SKM-1 treated with dmso at 0.1 percent for 144 hours (cell line): ENCODE data around the gene C1orf116.

ENCODE experiments used
- DNase-seq: peaks from one replicate; lab custom pipeline; 2025; ENCODE audit not compliant: unreplicated experiment; lab: John Stamatoyannopoulos, UW

C1orf116 gene

DNA sequence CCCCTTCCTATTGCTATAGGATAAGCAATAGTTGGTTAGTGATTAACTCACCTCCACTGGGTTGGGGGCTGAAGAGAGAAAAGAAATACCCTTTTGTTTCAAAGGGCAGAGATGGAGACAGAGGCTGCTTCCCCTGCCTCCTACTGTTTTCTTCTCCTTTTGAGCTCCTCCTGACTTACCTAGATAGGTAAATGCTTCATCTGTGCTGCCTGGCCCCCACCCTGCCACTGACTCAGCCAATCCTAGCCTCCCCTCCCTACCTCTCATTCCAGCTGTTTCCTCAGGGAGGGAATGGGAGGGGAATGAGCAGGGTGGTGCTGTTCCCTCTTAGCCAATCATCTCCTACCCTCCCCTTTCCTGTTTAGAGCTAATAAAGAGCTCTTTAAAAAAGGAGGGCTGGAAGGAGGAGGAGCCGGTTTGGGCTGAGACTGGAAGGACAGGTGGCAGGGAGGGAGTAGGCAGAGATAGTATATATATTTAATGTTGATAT, at the start of gene C1orf116:
Gene C1orf116, minus strand, starts transcription at position 229 of the 490 bp plus-strand sequence. CDS start 5,158 bp downstream, outside the sequence.
- DNase-seq: no peak

DNA sequence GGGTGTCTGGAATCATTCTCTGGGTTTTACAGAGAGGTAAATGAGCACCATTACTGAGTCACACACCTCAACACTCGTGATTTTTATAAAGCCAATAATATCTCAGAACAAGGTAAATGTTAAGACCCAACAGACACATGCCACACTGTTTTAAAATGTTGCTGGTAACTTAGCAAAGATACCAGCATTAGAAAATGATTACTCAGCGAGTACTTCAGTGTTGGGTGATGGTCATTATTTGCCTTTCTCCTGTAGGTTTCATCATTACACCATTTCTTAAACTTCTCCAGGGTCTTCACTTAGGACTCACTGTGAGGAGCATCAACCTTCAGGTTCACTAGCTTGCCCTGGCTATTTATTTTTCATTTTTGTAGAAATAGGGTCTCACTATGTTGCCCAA, 49.2 kb upstream of the C1orf116 start:
- DNase-seq: no peak

DNA sequence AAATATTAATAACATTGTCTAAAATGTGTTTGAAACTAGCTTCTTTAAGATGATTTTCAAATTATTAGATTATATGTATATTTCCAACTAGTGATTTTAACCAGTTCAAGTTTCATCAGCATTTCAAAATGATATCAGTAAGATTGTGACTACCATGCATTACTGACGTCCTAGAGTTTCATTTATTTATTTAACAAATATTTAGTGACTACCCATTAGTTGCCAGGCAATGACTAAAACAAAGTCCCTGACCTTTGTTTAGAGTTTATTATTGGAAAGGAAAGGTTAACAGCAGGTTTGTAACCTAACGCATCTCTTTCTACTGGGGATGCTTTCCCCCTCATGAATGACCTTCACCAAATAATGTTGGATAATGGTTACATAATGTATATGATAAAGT, 48.5 kb upstream of the C1orf116 start:
- no peak for DNase-seq

DNA sequence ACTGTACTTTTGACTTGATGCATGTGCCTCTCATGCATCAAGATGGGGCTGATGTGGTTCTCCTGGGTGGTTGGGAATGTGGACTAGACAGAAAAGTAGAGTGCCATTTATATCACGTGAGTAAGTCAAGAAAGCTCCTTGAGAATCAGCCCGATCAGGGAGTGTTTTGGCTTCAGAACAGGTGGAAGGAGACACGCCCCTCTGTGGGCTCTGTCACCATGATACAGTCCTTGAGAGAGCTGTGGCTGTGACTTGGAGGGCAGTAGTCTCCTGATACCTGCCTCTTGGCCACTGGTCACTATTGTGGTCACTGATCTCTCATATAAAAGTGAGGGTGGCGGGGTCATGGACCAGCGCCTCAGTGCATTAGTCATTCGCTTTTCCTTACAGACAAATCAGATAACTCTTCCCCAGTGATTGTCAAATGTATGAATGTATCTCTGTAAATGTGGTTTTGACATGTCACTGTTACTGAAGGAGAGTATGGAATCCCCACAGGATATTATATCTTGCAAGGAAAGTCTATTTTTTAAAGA, 47.2 kb upstream of the C1orf116 start:
- no peak for DNase-seq

DNA sequence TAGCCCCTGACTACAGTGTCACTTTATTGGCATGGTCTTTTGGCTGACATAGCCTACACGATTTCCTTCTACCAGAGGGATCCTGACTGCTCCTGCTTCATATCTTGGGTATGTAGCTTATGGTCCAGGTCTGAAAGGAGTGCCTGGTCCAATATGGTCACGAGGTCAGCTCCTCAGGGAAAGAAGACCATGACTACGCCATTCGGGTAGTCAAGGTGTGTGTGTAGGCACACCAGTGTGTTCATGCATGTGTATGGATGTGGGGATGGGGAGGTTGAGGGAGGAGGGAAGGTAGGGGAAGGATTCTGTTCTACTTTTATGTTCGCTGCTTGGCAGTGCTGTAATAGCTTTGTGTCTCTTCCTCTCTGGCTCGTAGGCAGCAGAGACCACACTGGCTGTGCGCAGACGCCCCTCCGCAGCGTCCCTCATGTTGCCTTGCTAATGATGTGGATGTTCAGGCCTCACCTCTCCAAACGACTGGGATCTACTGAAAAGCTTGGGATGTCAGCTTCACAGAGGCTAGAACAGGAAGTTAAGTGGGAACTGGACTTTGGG, 46.1 kb upstream of the C1orf116 start:
- no peak for DNase-seq

DNA sequence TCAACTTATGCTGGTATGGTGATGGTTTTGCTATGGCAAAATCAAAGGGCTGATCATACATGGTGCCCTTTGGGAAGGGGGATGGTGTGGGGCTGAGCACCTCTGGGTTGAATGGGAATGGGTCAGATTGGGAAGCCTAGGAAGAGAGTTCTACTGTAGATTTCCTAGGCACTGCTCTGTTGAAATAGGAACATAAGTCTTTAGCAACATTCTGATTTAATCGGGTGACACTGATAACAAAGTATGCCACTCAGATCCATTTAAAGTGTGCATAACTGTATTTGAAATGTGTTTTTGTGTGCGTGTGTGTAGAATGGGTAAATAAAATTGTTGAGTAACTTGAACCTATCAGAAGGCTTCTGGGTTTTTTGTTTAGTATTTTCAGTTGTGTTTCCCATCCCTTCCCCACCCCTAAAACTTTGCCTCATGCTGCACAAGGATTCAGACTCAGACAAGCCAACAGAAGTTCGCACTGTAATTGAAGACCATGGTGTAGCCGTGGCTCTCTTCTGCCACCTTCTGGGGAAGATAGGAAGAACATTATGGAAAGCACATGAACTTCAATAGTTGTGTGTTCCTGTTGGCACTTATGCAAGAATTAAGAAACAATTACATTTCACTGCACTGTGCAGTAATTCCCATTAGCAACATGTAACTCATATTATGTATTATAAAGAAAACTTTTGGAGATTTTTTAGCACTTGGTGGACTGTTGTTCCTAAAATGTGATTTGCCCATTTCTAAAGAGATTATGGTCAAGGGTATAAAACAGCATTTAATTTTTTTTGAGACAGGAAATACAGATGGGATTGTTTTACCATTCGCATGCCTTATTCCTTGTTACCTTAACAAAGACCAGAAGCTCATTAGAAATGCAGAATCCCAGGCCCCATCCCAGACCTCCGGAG, 45.2 kb upstream of the C1orf116 start:
- peak; percentile 83 for DNase-seq

DNA sequence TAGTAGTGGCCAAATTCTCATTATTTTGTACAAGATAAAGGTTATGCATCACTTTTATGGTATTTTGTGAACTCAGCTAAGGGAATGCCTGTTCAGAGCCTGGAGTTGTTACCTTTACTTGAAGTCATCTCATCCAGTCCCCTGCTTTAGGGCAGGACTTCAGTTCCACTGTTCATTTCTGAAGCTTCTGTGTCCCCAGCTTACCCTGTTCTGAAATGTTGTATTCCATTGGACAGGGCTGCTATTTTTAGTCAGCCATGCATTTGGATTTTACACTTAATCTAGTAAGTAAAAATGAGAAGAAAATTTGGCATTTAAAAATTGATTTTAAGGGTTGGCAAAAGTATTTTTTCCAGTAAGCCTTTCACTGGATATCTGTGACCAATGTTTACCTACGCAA, 44.5 kb upstream of the C1orf116 start:
- DNase-seq: no peak

DNA sequence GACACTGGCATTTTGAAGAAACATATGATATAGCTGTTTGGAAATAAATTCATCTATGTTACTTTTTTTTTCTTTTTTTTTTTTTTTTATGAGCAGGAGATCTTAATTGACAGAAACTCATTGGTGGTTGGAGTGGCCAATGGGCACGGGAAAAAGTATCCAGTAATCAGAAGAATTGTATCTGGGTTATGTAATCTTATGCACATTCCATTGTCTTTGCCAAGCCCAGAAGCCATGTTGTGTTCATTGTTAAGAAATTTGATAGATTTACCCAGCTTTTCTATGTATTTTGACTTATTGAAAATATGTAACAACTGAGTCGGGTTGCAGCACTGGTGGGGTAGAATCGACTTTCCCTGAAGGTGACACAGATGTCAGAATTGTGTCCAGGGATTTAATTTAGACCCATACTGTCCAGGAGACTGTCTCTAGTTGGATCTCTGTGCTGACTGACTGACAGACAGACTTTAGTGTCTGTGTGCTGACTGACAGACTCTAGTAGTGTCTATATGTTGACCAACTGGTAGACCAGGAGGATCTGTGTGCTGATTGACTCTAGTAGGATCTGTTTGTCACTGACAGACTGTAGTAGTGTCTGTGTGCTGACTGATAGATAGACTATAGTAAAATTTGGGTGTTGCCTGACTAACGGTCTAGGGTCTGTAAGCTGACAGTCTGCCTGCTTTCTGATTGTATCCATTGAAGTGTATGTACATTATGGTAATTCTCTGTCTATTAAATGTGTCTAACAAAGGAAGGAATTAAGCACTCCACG, 43.8 kb upstream of the C1orf116 start:
- no peak for DNase-seq

DNA sequence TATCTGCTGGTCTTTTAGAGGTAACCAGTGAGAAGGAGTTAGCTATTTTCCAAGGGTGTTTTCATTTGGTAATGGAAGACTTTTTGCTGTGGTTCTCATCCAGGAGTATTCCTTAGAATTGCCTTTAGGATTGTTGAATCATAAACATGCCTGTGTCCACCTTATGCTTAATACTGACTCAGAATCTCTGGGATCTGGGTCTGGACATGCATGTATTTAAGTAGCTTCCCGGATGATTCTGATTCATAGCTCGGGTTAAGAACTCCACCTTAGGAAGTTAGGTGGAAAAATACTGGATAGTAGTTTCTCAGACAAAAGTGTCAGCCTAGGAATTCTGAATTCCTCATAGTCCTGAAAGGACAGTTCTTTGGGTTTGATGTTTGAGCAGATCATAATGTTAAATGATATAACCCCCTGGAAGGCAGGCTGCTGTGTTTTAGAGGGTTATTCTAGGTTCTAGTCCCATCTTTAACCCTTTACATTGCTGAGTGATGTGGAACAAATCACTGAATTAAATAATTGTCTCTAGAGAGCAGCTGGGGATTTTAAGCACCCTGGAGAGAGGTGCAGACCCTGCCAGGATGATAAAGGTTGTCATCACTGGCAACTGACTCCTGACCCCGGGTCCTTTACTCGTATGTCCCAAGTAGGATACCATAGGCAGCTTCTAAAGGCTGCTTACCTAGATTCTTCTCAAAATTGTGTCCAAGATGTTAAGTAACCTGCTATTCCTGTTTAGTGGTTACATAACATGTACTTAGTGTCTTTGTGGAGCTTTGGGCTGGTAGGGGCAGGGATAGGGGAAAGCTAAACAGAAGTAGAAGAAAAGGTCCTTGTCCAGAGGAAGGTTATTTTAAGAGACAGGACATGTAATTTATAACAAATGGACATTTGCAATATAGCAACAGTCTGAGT, 41.6 kb upstream of the C1orf116 start:
- no peak for DNase-seq

DNA sequence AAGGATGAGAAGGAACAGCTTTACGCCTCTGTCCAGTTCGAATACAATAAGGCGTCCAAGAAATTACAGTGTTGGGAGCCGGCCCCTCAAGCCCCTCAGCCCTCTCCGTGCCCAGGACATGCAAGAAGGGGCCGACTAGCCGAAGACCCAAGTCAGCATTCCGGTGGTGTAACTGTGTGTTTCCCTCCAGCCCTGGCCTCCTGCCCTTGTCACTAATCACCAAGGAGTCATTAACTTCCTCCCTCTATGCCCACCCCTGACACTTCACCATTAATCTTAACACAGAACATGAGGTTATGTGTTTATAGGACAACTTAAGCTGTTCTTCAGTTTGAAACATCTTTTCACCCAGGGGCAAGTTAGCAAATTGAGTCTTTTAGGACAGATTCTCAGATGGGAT, 39.7 kb upstream of the C1orf116 start:
- DNase-seq: no peak

DNA sequence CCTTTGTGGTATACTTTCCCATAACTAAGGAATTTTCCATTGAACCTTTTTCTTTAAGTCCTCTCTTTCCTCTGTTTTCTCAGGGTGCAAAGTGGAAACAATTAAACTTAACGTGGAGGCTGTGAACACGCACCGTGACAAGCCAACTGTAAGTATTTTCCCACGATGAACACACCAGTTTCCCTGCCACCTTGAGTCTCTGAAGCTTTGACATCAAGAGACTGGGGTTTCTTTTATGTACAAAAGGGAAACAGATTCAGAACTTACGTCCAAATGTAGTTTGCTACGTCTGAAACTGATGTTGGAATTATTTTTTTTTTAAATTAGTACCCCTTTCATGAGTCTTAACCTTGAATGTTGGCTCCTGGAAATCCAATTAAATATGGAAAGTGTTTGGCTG, 38.9 kb upstream of the C1orf116 start:
- DNase-seq: no peak

DNA sequence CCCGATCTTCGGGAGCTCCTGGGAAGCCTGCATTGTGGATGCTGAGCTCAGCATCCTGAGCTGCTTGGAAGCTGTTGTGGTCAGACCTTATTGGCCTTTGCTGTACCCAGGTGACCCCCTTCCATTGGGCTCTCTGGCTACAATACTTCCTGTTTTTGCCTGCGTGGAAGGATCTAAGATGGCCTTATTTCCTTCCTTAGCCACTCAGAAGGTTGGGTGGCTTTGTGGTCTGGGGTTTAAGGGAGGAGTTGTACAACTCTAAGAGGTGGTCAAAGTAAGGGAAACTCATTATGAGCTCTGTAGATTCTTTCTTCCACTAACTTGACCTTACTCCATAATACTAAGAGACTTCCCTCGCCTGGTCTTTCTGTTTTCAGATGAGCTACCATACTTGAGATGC, 38.3 kb upstream of the C1orf116 start:
- peak; percentile 98 for DNase-seq

DNA sequence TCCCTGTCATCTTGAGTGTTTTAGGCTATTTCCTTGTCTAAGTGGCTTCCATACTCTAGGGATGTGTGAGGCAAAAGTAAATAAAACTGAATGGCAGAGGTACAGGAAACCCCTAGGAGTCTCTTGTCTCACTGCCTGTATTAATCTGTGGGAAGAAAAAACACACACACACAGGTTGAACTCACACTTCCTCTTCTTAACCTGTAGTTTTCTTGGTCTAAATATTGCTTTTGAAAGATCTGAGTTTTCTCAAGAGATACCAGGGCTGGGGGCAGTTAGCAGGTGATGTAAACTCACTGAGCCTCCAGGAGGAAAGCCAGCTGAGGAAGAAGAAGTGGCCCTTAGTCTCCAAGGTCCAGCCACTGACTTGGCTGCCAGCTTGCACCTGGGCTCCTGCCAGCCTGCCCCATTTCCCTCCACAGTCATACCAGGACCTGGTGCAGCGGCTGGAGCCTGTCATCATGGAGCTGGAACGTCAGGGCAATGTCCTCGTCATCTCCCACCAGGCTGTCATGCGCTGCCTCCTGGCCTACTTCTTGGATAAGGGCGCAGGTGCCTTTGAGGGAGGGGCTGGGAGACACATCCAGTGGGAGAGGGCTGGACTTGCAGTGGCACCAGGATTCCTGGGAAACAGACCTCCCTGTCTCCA, 37.4 kb upstream of the C1orf116 start:
- DNase-seq: peak; percentile 32

DNA sequence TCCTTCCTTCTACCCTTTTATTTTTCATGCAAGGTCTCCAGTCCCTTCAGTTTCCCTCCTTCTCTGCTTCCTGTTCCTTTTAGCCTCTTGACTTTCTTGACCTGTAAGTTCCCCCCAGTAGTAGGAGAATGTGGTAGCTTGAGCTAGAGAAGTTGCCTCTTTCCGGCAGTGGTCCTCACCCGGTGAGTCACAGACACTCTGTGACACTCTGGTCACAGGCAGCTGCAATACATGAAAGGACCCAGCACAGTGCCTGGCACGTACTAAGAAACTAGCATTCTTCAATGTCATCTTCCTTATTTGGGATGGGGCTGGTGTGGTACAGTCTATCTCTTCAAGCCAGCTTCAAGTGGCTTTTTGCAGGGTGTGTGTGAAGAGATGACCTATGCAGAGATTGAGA, 36.5 kb upstream of the C1orf116 start:
- DNase-seq: peak; percentile 11

DNA sequence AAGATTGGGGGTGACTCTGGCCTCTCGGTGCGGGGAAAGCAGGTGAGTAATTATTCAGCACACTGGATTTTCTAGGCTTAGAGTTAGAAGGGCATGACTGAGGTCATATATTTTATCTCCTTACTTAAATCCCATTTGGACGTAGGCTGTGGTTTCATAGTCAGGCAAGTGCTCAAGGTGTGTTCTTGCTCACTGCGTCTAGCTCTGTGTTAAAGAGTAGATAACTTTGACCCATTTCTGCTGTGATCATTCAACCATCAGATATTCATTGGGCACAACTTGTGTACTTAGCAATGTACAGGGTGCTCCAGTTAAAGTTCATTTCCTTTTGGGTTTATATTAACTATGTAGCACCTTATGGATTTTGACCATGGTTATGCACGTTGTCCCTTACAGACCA, 35.1 kb upstream of the C1orf116 start:
- no peak for DNase-seq

DNA sequence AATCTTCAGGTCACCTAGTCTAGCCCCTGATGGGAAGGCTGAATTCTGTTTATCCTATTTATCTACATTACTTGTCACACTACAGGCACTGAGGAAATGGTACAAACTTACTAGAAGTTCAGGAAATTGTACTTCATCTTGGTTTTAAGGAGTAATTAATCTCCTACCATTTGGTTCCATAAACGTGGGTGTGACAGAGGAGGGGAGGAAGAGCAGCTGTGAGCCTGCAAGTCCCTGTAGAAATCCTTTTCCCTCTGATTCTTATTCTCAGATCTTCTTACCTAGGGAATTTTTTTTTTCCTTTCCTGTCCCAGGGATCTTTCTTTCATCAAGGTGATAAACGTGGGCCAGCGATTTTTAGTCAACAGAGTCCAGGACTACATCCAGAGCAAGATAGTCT, 34.6 kb upstream of the C1orf116 start:
- DNase-seq: no peak

DNA sequence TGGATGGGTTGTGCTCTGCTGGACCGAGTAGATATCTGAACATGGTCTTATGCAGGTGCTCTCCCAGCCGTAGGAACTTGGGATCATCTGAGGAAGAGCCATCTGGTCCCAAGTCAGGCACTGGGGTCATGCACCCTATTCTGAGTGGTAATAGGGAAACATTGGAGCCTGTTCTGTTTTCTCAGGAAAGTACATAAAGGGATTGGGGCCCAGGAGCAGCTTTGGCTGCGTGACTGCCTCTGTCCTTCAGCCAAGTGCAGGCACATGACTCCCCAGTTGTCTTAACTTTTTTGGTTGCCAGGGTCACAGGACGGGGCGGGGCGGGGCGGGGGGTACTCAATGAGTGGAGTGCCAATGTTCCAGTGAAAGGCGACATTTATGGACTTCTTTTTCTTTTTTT, 32.0 kb upstream of the C1orf116 start:
- DNase-seq: no peak

DNA sequence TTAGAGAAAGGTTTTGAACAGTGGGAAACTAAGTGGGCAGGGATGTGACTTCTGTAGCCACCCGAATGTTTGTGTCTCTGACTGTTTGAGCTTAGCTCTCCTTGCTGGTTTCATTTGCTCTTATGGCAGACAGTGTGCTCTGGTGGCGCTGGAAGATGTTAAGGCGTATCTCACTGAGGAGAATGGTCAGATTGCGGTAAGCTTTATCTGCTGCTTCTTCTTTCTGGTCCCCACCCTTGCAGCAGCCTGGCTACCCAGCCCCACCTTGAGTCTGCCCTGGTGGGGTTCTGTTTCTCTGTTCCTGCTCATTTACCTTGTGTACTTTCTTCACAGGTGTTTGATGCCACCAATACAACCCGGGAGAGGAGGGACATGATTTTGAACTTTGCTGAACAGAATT, 30.5 kb upstream of the C1orf116 start:
- no peak for DNase-seq

DNA sequence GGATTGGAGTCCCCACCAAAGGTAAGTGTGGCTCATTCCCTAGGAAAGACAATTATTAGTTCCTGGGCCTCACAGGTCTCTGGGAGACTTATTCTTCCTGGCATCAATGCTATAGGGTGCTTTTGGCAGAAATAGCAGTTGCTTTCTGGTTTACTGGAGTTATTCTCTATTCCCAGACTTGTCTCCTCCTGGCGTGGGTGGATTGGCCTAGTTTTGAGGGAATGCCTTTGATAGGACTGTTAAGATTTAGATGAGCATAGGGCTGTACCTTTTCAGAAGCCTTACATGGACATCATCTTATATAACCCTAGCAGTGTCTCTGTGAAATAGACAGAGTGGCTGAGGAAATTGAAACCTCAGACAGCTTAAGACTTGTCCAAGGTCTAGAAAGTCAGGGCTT, 29.5 kb upstream of the C1orf116 start:
- no peak for DNase-seq

DNA sequence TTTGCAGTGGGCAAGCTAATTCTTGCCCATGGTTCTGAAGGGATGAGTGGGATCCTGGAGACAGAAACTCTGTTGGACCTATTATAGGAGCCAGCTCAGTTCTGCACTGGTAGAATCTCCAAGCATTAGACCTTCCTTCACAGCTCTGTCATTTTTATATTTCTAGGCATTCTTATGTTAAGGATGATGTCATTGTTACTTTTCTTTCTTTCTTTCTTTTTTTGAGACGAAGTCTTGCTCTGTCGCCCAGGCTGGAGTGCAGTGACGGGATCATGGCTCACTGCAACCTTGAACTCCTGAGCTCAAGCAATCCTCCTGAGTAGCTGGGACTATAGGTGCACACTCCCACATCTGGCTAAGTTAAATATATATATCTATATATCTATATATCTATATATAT, 28.0 kb upstream of the C1orf116 start:
- DNase-seq: no peak
